ENCODE data around the gene PGK1. TPM values are rescaled to one million over a fixed set of nuclear protein-coding genes. Genes with fewer than 3 reads are reported as not detected.
"Not testable (repeated sequence)": the region's sequence is repeated elsewhere in the genome, so short reads cannot be mapped to it uniquely, and the experiment has no call there.

Gene PGK1
- total and polyA plus RNA-seq, 3 experiments from 2014 or later = 454 to 680 (median 665) TPM

DNA sequence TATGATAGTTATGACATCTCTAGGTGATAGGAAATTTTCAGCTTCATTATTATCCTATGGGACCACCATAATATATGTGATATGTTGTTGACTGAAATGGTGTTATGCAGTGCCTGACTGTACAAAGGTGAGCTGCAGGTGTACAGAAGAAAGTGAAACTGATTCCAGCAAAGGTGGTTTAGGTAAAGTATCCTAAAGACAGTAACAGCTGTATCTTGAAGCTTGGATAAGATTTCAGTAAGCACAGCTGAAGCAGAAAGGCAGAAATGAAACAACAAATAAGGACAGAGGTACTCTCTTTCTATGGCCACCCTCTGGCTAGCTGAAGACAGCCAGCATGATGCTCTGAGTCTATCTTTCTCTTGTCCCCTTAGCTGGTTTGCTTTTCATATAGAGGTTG, 30.0 kb upstream of the PGK1 start:
- CTCF ChIA-PET = interaction anchor here (1.1 to 1.9 kb wide), 5 partner anchors 15 to 164 kb away, joined by 3 to 5 read pairs (median 4); partner anchors contain the start of gene ATP7A
- peaks cover 0 to 4% (median 2%) of the 10 kb centered on the region in 3 donors for H3K36me3 Mint-ChIP-seq
- no peak for DNase-seq

DNA sequence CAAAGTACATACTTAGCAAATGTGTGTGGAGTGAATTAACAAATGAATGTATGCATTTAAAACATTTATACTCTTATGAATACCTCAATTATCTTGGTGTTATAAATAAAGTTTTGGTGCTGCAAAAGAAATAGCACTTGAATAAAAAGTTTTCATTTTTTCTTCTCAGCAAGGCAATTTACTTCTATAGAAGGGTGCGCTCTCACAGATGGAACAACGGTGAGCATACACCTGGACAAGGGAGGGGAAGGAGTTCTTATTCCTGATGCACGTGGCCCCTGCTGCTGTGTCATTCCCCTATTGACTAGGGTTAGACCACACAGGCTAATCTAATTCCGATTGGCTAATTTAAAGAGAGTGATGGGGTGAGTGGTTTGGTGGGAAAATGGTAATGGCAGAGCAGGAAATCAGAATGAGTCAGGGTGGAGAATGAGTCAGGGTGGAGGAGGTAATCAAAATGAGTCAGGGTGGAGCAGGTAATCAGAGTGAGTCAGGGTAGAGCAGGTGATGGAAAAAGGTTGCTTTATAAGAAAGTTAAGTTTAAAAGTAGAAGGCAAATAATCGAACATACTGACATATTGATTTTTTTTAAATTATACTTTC, 28.2 kb upstream of the PGK1 start:
- Histone ChIP-seq H3K27me3 (ENCODE audit: insufficient read depth, low read length, poor library complexity, severe bottlenecking) (no peaks in the 10 kb centered on the region), H3K27ac (ENCODE audit: low read depth, low read length) (no peak overlapping the region), H3K4me3 (ENCODE audit: low read length) (no peak overlapping the region), H3K4me1 (ENCODE audit: insufficient read depth, low read length) (no peaks in the 10 kb centered on the region), H3K9me3 (ENCODE audit: low read length) (no peaks in the 10 kb centered on the region), H3K36me3 (ENCODE audit: insufficient read depth, low read length) (no peaks in the 10 kb centered on the region)
- CTCF ChIA-PET = interaction anchor here (0.7 kb wide), 1 partner anchor 33 kb away, joined by 3 read pairs; no protein-coding TSS in a partner anchor
- Mint-ChIP-seq H3K9me3 (peaks cover 7 to 20% (median 14%) of the 10 kb centered on the region in 5 donors), H3K27ac (peak overlapping the region in 3 of 8 donors; percentile 5 to 22 (median 10)), H3K4me1 (peaks cover 9 to 17% (median 16%) of the 10 kb centered on the region in 3 donors), H3K36me3 (peaks cover 0 to 2% (median 0%) of the 10 kb centered on the region in 3 donors), H3K27me3 (no peaks in the 10 kb centered on the region), H3K4me3 (no peak overlapping the region)
- POLR2A ChIA-PET = interaction anchor here (1.4 kb wide), 1 partner anchor 28 kb away, joined by 4 read pairs; the partner anchor contains the start of gene PGK1
- no peak for DNase-seq

More for the DNA sequence above, 30.0 kb upstream of the PGK1 start:
- H3K36me3 ChIP-seq (ENCODE audit: insufficient read depth, low read length) = no peaks in the 10 kb centered on the region
- H3K27ac ChIP-seq (ENCODE audit: low read depth, low read length) = no peak overlapping the region
- Mint-ChIP-seq H3K4me3 (peak overlapping the region in 1 of 7 donors; percentile 63), H3K27ac (peak overlapping the region in 7 of 8 donors; percentile 70 to 89 (median 88)), H3K27me3 (no peaks in the 10 kb centered on the region), H3K9me3 (peaks cover 7 to 19% (median 14%) of the 10 kb centered on the region in 5 donors), H3K4me1 (peaks cover 9 to 17% (median 16%) of the 10 kb centered on the region in 3 donors)
- no peaks in the 10 kb centered on the region for H3K9me3 ChIP-seq (ENCODE audit: low read length)
- H3K27me3 ChIP-seq (ENCODE audit: insufficient read depth, low read length, poor library complexity, severe bottlenecking) = no peaks in the 10 kb centered on the region
- POLR2A ChIA-PET = interaction anchor here (1.4 kb wide), 2 partner anchors 30 to 164 kb away, joined by 3 to 4 read pairs; partner anchors contain the start of genes ATP7A and PGK1
- H3K4me3 ChIP-seq (ENCODE audit: low read length) = no peak overlapping the region
- no peaks in the 10 kb centered on the region for H3K4me1 ChIP-seq (ENCODE audit: insufficient read depth, low read length)

DNA sequence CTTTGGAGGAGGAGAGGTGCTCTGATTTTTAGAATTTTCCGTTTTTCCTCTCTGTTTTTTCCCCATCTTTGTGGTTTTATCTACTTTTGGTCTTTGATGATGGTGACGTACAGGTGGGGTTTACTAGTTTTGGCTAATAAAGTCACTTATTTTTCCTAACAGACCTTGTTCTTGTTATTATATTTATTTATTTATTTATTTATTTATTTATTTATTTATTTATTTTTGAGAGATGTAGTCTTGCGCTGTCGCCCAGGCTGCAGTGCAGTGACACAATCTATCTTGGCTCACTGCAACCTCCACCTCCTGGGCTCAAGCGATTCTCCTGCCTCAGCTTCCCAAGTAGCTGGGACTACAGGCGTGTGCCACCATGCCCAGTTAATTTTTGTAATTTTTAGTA, 22.6 kb upstream of the PGK1 start:
- H3K27ac ChIP-seq (ENCODE audit: low read depth, low read length); H3K9me3 ChIP-seq (ENCODE audit: low read length); H3K4me3 ChIP-seq (ENCODE audit: low read length); H3K4me3 Mint-ChIP-seq; CTCF ChIA-PET; H3K27me3 Mint-ChIP-seq; H3K27me3 ChIP-seq (ENCODE audit: insufficient read depth, low read length, poor library complexity, severe bottlenecking); H3K36me3 ChIP-seq (ENCODE audit: insufficient read depth, low read length); H3K4me1 ChIP-seq (ENCODE audit: insufficient read depth, low read length); POLR2A ChIA-PET; DNase-seq; H3K27ac Mint-ChIP-seq; H3K36me3 Mint-ChIP-seq; H3K4me1 Mint-ChIP-seq: not testable (repeated sequence)
- H3K9me3 Mint-ChIP-seq = peaks cover 0 to 15% (median 6%) of the 10 kb centered on the region in 5 donors

GRCh38 chrX:78092296-78092695, 11.8 kb upstream of the PGK1 start:
- Histone ChIP-seq H3K4me3 (ENCODE audit: low read length) (no peak overlapping the region), H3K27ac (ENCODE audit: low read depth, low read length) (no peak overlapping the region), H3K27me3 (ENCODE audit: insufficient read depth, low read length, poor library complexity, severe bottlenecking) (no peaks in the 10 kb centered on the region), H3K4me1 (ENCODE audit: insufficient read depth, low read length) (no peaks in the 10 kb centered on the region), H3K36me3 (ENCODE audit: insufficient read depth, low read length) (no peaks in the 10 kb centered on the region), H3K9me3 (ENCODE audit: low read length) (no peaks in the 10 kb centered on the region)
- Mint-ChIP-seq H3K27ac (peak overlapping the region in 1 of 8 donors; percentile 35), H3K4me3 (no peak overlapping the region), H3K9me3 (peaks cover 0 to 2% (median 0%) of the 10 kb centered on the region in 5 donors), H3K36me3 (no peaks in the 10 kb centered on the region), H3K4me1 (peaks cover 0 to 4% (median 0%) of the 10 kb centered on the region in 3 donors), H3K27me3 (peaks cover 0 to 8% of the 10 kb centered on the region in 2 donors)
- ChIA-PET CTCF (interaction anchor here (0.9 to 1.4 kb wide), 4 partner anchors 19 to 182 kb away, joined by 3 to 4 read pairs (median 4); partner anchors contain the start of gene ATP7A), POLR2A (no interaction called here)
- peak in 1 of 5 donors; percentile 39 for DNase-seq

DNA sequence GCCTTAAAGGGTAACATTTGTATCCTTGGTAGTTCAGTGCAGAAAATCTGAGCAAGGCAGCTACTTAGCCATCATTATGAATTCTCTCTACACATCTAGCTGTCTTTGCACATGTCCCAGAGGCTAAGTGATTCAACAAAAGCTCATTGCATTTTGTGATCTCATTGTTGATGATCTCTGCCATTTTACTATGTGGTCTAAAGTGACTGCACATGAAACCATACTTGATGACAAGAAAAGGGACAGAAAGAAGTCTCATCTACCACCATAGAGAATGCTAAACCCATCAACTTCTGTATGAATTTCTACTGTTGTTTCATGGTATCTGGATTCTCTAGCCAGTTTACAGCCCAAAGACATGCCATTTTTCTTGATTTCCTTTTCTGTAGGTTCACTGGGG, 5.9 kb upstream of the PGK1 start:
- Histone ChIP-seq H3K27ac (ENCODE audit: low read depth, low read length) (no peak overlapping the region), H3K27me3 (ENCODE audit: insufficient read depth, low read length, poor library complexity, severe bottlenecking) (no peaks in the 10 kb centered on the region), H3K4me1 (ENCODE audit: insufficient read depth, low read length) (peaks cover 2% of the 10 kb centered on the region), H3K9me3 (ENCODE audit: low read length) (no peaks in the 10 kb centered on the region), H3K36me3 (ENCODE audit: insufficient read depth, low read length) (no peaks in the 10 kb centered on the region), H3K4me3 (ENCODE audit: low read length) (no peak overlapping the region)
- no peak for DNase-seq
- Mint-ChIP-seq H3K27ac (no peak overlapping the region), H3K4me1 (peaks cover 6 to 14% (median 10%) of the 10 kb centered on the region in 3 donors), H3K36me3 (no peaks in the 10 kb centered on the region), H3K4me3 (no peak overlapping the region), H3K27me3 (peaks cover 0 to 7% of the 10 kb centered on the region in 2 donors), H3K9me3 (no peaks in the 10 kb centered on the region)
- CTCF ChIA-PET = no interaction called here
- POLR2A ChIA-PET = no interaction called here

- H3K4me1 ChIP-seq (ENCODE audit: insufficient read depth, low read length) = peaks cover 22% of the 10 kb centered on the region
- H3K4me1 Mint-ChIP-seq = peaks cover 29 to 43% (median 36%) of the 10 kb centered on the region in 3 donors
- peaks cover 4% of the 10 kb centered on the region for H3K36me3 ChIP-seq (ENCODE audit: insufficient read depth, low read length)
- CTCF ChIA-PET = interaction anchor here (1.0 to 1.5 kb wide), 3 partner anchors 15 to 203 kb away, joined by 3 to 4 read pairs (median 3); partner anchors contain the start of gene COX7B
- H3K27me3 ChIP-seq (ENCODE audit: insufficient read depth, low read length, poor library complexity, severe bottlenecking) = no peaks in the 10 kb centered on the region
- DNase-seq = no peak
- H3K27me3 Mint-ChIP-seq = peaks cover 0 to 4% of the 10 kb centered on the region in 2 donors
- H3K36me3 Mint-ChIP-seq = peaks cover 0 to 23% (median 0%) of the 10 kb centered on the region in 3 donors
- H3K4me3 ChIP-seq (ENCODE audit: low read length) = no peak overlapping the region
- peak overlapping the region in 1 of 7 donors; percentile 58 for H3K4me3 Mint-ChIP-seq
- no peaks in the 10 kb centered on the region for H3K9me3 ChIP-seq (ENCODE audit: low read length)
- H3K27ac ChIP-seq (ENCODE audit: low read depth, low read length) = no peak overlapping the region
- peak overlapping the region in 6 of 8 donors; percentile 85 to 97 (median 95) for H3K27ac Mint-ChIP-seq
- POLR2A ChIA-PET = no interaction called here
- no peaks in the 10 kb centered on the region for H3K9me3 Mint-ChIP-seq
Measured at GRCh38 chrX:78102091-78102490, 2.0 kb upstream of the PGK1 start.

GRCh38 chrX:78103001-78103622, 936 bp upstream of the PGK1 start:
- Mint-ChIP-seq H3K4me1 (peaks cover 38 to 53% (median 46%) of the 10 kb centered on the region in 3 donors), H3K36me3 (peaks cover 0 to 31% (median 0%) of the 10 kb centered on the region in 3 donors), H3K27me3 (peaks cover 0 to 4% of the 10 kb centered on the region in 2 donors), H3K9me3 (no peaks in the 10 kb centered on the region), H3K27ac (peak overlapping the region; percentile 91 to 97 (median 95)), H3K4me3 (peak overlapping the region; percentile 87 to 97 (median 90))
- Histone ChIP-seq H3K4me1 (ENCODE audit: insufficient read depth, low read length) (peaks cover 32% of the 10 kb centered on the region), H3K4me3 (ENCODE audit: low read length) (peak overlapping the region; percentile 54), H3K27ac (ENCODE audit: low read depth, low read length) (peak overlapping the region; percentile 90), H3K27me3 (ENCODE audit: insufficient read depth, low read length, poor library complexity, severe bottlenecking) (no peaks in the 10 kb centered on the region), H3K9me3 (ENCODE audit: low read length) (no peaks in the 10 kb centered on the region), H3K36me3 (ENCODE audit: insufficient read depth, low read length) (peaks cover 7% of the 10 kb centered on the region)
- ChIA-PET CTCF (interaction anchor here (1.3 to 1.5 kb wide), 2 partner anchors 14 to 29 kb away, joined by 3 to 4 read pairs; no protein-coding TSS in a partner anchor), POLR2A (no interaction called here)
- DNase-seq = no peak

All from CD8-positive, alpha-beta memory T cell (primary cell).